ENCODE measurements around the gene AHCY.
"Not testable (repeated sequence)": the region's sequence is repeated elsewhere in the genome, so short reads cannot be mapped to it uniquely, and the experiment has no call there.

AHCY gene

DNA sequence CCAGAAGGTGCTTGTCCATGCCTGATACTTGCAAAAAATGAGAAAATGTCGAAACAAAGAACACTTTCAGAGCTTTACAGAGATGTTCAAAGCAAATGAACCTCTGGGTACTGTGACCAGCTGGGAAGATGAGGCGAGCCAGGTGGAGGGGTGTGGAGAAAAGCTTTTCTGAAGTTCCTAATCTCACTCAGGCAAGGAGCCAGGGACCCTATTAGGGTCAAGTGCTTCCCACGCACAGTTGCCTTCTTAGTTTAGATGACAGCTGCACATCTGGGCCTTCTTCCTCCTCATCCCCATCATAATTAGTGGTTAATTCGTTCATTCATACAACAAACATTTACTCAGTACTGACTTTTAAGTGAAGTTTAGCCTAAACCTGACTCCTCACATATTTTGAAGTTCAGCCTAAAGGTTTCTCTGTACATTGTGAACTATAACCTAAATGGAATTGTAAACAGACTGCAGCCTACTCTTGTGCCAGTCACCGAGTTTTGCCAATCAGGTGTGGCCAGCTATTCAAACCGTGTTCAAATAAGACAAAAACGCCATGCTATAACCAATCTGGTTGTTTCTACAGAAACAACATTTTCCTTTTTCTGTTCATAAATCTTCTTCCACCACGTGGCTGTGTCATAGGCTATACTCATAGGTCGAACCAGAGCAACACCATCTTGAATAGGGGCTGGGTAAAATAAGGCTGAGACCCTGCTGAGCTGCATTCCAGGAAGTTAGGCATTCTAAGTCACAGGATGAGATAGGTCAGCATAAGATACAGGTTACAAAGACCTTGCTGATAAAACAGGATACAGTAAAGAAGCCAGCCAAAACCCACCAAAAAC is 19.3 kb upstream of the AHCY start:
- DNase-seq: peak; percentile 57

DNA sequence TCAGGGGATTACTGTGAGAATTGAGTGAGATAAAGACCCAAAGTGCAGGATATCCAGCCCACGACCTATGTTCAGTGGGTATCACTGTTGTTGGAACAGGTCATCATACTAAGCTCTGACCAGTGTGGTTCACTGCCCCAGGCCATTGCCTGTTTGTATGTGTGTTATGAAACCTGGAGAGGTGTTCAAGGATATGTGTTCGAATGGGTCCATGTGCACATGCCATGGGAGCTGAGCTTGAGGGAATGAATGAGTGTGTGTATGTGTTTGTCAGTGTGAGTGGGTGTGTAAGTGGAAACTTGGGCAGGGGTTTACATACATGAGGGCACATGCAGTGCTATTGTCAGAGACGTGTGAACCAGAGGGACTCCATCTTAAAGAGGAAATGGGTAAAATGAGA is 17.7 kb upstream of the AHCY start:
- no peak for DNase-seq

DNA sequence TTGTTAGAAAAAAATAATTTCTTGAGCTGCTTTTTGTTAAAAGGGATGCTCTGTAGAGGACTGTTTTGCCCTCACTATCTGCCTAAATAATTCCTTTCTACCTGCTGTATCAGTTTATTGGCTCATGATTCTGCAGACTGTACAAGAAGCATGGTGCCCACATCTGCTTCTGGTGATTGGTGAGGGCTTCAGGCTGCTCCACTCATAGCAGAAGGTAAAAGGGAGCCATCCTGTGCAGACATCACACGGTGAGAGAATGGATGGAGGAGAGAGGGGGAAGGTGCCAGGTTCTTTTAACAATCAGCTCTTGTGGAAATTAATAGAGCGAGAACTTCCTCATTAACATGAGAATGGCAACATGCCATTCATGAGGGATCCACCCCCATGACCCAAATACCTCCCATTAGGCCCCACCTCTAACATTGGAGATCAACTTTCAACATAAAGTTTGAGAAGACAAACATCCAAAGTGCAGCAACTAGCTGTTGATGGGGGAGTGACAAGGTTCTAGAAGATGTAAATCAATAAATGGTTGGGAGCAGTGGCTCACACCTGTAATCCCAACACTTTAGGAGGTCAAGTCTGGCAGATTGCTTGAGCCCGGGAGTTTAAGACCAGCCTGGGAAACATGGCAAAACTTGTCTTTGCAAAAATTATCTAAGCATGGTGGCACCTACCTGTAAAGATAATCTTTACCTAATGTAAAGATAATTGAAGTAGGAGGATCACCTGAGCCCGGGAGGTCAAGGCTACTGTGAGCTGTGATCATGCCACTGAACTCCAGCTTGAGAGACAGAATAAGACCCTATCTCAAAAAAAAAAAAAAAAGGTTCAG is 15.7 kb upstream of the AHCY start:
- DNase-seq: no peak

DNA sequence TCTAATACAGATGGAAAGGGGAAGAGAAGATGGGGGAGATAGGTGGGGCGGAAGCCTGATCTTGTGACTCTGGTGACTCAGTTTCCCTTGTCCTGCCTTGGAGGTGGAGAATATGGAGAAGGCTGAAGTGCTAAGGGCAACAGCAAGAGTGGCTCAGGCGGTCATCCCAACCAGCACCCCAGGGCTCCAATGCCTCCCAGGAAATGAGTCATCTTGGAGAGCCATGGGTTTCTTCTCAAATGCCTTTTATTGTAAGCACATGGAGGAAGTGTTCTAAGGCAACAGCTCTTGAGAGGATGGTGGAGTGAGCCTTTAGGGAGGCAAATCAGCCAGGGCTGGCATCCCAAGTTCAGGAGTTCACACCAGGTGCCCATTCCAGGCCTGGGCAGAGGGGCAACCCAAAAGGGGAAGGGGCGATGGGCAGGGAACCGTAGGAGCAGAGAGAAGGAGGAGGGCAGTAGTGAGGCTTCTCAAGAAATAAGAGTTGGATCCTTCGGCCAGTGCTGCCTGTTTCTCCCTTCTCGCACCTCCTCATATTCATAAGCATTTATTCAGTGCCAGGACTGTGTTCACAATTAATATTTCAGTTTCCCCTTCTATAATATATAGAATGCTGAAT is 13.2 kb upstream of the AHCY start:
- DNase-seq: no peak

DNA sequence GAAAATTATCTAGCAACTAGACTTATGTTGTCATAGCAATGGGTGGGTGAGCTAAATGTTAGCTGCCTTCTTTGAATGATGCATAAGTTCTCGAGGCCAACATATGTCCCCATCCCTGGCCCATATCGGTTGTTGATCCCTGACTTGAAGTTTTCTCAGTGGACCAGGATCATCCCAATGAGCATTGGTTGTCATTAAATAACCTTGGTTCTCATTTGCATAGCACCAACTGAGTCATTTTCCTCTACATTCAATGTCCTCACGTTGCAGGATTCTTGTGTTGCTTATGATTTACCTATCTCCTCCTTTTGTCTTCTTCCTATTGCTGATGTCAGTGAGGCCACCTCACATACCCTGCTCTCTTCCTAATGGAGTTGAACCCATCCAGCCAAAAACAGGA is 12.1 kb upstream of the AHCY start:
- no peak for DNase-seq

DNA sequence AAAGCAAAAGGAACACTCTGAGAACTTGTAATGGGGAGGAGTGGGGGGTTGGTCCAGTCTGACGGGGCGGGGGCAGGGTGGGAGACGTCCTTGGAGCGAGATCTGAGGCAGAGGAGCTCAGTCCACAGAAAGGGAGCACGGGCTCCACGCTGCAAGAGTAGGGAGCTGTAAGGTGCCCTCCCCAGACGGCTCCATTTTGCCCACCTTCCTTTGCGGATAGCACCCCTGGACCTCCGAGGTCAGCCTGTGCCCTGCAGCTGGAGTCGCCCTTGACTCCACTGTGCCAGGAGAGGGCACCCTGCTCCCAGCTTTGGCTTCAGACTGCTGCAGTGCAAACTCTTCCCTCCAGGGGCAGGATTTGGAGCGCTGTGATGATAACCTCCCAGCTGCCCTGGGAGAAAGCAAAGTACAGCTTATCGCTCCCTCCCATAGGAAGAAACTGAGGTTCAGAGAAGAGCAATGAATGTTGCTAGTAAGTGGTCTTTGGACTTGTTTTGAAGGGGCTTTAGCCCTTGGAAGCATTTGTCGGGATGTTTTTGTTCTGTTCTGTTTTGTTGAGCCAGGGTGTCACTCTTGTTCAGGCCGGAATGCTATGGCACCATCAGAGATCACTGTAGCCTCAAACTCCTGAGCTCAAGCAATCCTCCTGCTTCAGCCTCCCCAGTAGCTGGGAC is 9.5 kb upstream of the AHCY start:
- DNase-seq: peak; percentile 86

DNA sequence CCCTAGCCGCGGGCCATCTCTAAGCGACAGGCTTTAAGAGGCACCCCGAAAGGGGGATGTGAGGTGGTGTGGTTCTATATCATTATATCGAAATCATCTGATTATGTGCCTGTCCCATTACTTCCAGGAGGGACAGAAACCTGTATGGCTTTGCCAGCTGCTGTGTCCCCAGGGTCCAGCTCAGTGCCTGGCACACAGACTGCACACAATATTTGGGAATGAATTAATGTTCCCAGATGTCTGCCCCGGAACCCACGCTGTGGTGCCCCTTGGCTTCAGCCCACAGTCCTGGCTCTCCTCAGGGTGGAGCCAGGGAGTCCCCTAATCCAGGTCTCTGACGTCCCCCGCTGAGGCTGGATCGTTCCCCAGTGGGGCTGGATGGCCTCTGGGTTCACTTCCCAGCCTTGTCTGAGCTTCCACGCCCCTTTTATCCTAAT is 8.9 kb upstream of the AHCY start:
- DNase-seq: no peak

DNA sequence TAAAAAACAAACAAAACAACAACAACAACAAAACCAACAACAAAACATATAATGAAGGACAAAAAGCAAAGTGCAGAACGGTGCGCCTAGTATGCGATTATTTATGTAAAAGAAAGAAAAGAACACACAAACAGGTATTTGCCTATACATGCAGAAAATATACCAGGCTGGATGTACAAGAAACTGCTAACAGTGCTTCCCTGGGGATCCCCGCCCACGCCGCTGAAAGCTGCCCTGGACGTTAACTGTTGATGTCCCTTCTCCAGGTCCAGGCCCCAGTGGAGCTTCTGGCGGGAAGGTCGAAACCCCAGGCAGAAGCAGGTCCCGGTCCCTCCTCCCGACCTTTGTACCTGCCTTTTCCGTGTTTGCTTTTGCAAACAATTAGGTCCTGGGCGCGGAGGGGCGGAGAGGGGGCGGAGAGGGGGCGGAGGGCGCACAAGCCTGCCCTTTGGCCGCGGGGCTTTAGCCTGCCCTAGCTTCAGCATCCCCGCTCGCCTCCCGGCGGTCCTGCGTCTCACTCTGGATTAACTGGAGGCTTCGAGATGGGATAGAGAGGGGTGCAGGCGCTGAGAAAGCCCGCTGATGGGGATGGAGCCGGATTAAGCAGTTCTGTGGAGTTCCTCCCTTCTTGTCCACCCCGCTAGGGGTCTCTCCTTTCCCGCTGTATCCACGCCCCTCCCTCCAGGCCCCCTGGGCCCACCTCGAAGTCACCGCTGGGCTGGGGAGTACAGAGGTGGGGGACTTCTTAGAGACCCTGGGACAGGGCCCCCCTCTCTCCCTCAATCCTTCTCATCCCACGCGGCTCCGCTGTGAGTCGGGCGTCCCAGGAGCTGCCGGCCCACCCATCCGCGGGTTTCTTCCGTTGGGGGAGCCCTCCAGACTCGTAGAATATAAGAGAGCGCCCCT is 8.2 kb upstream of the AHCY start:
- DNase-seq: no peak

DNA sequence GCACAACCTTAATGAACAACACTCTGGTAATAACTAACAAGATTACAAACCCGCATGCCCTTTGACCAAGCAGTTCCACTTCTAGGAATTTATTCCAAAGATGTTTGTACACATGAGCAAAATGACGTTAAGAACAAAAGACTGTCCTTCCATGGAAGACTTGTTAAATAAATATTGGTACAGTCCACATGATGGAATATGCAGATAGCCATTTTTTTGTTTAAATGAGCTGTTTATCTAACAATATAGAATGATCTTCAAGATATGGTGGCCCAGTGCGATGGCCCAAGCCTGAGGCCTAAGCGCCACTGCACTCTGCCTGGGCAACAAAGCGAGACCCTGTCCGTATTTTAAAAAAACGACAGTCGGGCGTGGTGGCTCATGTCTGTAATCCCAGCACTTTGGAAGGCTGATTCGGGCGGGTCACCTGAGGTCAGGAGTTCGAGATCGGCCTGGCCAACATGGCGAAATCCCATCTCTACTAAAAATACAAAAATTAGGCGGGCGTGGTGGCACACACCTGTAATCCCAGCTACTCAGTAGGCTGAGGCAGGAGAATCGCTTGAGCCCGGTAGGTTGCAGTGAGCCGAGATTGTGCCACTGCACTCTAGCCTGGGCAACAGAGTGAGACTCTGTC is 7.4 kb upstream of the AHCY start:
- DNase-seq: no peak

DNA sequence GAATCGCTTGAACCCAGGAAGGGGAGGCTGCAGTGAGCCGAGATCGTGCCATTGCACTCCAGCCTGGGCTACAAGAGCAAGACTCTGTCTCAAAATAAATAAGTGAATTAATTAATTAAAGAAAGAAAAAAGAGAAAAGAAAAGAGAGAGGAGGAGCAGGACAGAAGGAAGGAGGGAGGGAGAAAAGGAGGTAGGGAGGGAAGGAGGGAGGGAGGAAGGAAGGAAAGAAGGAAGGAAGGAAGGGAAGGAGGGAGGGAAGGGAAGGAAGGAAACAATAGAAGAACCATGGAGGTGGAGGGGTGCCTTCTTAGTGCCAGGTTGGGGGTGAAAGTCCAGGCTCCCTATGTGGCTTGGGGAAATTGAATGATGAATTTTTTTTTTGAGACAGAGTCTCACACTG is 6.5 kb upstream of the AHCY start:
- no peak for DNase-seq

DNA sequence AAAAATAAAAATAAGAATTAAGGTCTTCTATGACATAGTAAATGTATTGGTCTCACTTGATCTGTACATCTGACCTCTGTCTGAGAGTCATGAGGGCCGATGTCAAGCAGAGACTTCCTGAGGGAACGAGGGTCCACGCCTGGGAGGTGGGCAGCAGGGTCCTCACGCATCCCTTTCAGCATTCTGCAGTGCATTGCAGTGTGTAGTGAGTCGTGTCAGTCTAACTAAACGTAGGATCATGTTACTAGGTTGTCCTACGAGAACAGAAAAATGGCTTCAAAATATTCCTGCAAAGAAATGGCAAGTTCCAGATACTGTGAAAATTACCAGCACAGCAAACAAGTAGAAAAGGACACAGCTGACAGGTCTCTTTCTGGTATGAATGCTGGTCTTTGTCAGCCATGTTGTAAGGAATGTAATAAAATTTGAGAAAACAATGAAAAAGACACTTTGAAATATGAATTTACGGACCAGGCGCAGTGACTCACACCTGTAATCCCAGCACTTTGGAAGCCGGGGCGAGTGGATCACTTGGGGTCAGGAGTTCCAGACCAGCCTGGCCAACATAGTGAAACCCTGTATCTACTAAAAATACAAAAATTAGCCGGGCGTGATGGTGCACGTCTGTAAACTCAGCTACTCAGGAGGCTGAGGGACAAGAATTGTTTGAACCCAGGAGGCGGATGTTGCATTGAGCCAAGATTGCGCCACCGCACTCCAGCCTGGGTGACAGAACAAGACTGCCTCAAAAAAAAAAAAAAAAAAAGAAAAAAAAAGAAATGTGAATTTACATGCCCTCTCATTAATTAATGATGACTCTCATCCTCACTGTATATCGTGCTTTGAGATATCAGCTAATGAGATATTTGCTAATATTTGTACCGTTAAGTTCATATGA is 2.4 kb upstream of the AHCY start:
- no peak for DNase-seq

DNA sequence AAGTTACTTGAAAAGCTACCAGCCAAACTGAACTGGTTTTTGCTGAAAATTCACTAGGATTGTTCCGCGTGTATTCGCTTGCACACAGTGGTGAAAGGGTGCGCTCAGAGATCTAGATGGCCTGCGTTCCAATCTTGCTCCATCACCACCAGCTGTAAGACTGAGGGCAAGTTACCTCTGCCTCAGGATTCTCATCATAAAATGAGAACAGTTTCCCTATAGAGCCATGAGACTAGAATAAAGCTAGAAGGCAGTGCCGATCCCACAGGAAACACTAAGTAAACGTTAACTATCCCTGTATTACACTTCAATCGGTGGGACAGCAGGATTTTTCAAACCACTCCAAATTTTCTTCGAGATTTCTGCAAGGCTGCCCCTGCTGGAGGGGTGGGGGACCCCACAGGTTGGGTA is 838 bp downstream of the AHCY start:
- no peak for DNase-seq

DNA sequence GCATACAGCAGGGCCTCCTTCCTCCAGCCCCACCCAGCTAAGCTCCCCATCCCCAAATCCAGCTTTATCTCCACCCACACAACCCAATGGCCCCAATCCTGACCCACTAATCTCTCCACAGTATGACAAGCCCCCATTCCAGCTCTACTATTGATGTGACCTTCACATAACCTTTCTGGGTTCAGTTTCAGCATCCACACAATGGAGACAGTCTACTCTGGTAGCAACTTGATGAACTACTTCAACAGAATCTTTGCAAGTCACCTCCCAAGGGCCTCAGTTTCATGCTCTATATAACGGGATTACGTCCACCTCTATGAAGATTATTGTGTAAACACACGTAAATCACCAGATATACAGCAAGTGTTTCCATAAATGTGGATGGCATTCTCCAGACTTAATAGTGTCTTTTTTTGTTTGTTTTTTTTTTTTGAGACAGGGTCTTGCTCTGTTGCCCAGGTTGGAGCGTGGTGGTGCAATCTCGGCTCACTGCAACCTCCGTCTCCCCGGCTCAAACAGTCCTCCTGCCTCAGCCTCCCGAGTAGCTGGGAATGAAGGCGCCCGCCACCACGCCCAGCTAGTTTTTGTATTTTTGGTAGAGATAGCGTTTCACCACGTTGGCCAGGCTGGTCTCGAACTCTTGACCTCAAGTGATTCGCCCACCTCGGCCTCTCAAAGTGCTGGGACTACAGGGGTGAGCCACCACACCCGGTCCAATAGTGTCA is 1.4 kb downstream of the AHCY start:
- DNase-seq: no peak

DNA sequence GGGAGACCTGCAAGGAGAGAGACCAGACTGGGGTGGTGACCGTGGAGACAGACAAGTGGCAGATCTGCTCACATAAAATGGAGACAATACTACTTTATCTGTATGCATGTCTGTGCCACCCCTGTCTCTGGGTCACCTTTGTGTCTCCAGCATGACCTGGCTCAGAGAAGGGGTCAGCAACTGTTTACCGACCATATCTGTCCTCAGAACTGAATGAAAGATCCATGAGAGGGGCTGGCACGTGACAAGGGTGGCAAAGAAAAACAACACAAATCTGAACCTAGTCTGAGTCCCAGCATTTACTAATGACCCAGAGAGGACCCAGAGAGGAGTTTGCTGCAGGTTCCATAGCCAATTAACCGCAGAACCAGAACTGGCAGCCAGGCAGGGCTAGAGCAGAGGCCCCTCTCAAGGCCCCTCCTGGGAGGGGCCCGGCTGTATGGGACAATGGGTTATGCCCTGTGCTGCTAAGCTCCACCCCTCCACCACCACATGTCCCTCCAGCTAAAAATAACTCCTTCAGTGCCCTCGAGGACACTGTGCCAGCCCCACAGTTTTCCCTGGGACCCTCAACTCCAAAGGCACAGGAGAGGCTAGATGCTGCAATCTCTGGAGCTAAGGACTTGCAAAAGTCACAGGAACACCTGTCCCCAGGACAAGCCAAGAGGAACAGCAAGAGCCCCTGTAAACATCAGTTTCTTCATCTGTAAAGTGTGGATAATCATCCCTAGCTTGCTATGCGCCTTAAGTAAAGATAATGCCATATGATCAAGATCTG is 2.2 kb downstream of the AHCY start:
- no peak for DNase-seq

DNA sequence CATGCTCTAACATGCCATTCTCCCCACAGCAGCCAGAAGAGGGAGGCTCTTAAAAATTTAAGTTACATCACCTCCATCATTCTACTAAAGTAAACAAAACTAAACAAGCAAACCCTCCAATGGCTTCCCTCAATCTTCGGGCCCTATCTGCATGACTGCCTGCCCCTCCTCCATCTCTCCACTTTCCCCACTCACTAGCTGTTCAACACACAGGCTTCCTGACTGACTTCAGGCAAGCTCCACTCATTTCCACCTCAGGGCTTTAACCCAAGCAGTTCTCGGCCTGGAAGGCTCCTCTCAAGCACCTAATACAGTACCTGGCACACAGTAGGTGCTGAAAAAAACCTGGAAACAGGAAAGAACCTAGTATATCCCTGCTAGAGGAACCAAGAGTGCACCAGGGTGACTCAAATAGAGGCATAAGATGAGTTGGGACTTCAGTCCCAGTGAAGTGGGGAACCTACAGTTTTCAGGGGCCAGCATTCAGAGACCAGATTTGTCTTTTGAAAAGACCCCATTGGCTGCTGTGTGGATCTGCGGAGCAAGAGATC is 2.8 kb downstream of the AHCY start:
- no peak for DNase-seq

DNA sequence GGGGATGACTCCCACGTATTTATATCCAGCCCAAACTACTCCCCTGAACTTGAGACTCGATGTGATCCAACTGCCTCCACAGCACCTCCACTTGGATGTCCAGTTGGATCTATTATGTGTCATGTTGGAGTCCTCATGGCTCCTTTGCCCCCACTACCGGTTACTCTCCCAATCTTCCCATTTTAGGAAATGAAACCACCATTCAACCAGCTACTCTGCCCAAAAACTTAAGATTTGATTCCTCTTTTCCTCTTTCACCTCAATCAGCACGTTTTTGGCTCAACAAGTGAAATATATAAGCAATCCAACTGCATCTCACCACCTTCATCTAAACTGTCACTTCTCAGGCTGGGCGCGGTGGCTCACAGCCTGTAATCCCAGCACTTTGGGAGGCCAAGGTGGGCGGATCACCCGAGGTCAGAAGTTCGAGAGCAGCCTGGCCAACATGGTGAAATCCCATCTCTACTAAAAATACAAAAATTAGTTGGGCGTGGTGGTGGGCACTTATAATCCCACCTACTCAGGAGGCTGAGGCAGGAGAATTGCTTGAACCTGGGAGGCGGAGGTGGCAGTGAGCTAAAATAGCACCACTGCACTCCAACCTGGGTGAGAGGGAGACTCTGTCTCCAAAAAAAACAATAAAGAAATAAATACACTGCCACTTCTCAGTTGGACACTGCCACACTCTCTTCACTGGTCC is 3.4 kb downstream of the AHCY start:
- DNase-seq: no peak

DNA sequence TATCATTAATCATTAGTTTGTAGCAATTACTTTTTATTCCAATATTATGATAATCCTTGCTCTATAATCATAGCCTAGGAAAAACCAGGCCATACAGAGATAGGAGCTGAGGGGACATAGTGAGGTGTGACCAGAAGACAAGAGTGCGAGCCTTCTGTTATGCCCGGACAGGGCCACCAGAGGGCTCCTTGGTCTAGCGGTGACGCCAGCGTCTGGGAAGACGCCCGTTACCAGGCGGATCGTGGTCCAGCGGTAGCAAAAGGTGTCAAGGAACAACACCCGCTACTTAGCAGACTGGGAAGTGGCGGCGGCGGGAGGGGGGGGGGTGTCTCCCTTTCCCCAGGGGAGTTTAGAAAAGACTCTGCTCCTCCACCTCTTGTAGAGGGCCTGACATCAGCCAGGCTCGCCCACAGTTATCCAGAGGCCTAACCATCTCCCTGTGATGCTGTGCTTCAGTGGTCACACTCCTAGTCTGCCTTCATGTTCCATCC is 4.8 kb downstream of the AHCY start:
- not testable (repeated sequence) for DNase-seq

DNA sequence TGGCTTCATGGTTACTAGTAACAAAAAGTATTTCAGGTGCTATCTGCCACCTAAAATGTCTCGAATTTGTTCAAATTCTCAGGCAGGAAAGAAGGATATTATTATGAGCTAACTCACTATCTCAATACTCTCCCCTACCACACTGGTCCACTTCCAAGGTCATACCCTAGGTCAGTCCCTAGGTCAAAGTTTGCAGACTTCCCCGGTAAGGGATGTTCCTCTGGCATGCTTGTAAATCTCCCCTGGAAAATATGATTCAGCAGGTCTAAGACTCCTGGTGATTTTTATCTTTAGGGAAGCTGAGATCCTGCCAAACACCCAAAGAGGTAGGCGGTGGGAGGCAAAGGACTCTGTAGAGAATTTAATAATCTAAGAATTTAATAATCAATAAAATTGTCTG is 6.7 kb downstream of the AHCY start:
- no peak for DNase-seq

Data from NCI-H1092 treated with DMSO at 0.1 percent for 48 hours (cell line).